K562 (cell line): ENCODE results near the gene SCG3. TPM values are rescaled to one million over a fixed set of nuclear protein-coding genes. Genes with fewer than 3 reads are reported as not detected.

Experiments used
- ATAC-seq: fragments of 200-7000 bp; cut with Tn5 transposase; 3 replicates; pipeline ENCODE4 v1.9.1; 2020; ENCODE audit warnings: moderate library complexity
- BruUV-seq: library from RNA; stranded (reverse); fragments of 400-500 nt; replicated peaks from 2 replicates; lab custom pipeline; 2021; lab: Mats Ljungman, UMichigan
- CTCF ChIA-PET: fragments of 300-600 bp; formaldehyde crosslinking; extraction: SDS; loops from one replicate; lab custom pipeline; 2021; ENCODE audit warnings: low intra/inter-chr PET ratio; lab: Yijun Ruan, JAX
- POLR2A ChIA-PET: fragments of 300-600, 350-650 bp; sonication (Branson Sonifier 250); formaldehyde crosslinking; extraction: SDS; loops from one replicate; lab custom pipeline; 2021; ENCODE audit warnings: antibody characterized with exemption, inconsistent platforms; lab: Yijun Ruan, JAX
- DNase-seq, 4 experiments: peaks; one replicate each; pipeline versions ENCODE4 v3.0.0 to v3.0.0-alpha.2; 2011 to 2018; ENCODE audit warnings: low spot score in 3 of 4, mixed read lengths in 3 of 4; ENCODE audit errors: extremely low read depth in 1 of 4
- FAIRE-seq: peaks from 2 replicates; lab custom pipeline; 2011; peaks lifted over from hg19 to GRCh38; lab: Jason Lieb, UNC
- H2AFZ ChIP-seq: 2 replicates; pipeline ENCODE4 v1.6.0; 2011; ENCODE audit warnings: low read depth, low read length, control low read depth, inconsistent platforms
- H3K27ac ChIP-seq: fragments of 200-600 bp; 3 replicates; pipeline ENCODE4 v1.8.0; 2011; ENCODE audit warnings: low read depth, mild to moderate bottlenecking, control low read depth, inconsistent platforms, low read length, moderate library complexity, mixed read lengths; ENCODE audit errors: extremely low read depth
- H3K27me3 ChIP-seq, 2 experiments: fragments of 300-600 bp in 1 of 2; 2 replicates in 1 of 2; 3 replicates in 1 of 2; pipeline versions ENCODE4 v1.6.0 to v1.8.0; 2011; ENCODE audit warnings: inconsistent platforms in 2 of 2, low read length in 2 of 2, mild to moderate bottlenecking in 1 of 2, mixed read lengths in 1 of 2, moderate library complexity in 1 of 2; ENCODE audit not compliant: control insufficient read depth in 2 of 2, insufficient read depth in 2 of 2
- H3K36me3 ChIP-seq: fragments of 300-600 bp; 3 replicates; pipeline ENCODE4 v1.8.0; 2011; ENCODE audit warnings: mild to moderate bottlenecking, low read length, inconsistent platforms; ENCODE audit not compliant: control insufficient read depth, insufficient read depth
- H3K4me1 ChIP-seq, 2 experiments: fragments of 200-600 bp in 1 of 2; replicated peaks in 1 of 2; 2 replicates in 1 of 2; 3 replicates in 1 of 2; pipeline versions ENCODE4 v1.5.1 to v1.8.0; 2011; ENCODE audit warnings: inconsistent platforms in 2 of 2, low read length in 2 of 2, mild to moderate bottlenecking in 1 of 2, mixed read lengths in 1 of 2, moderate library complexity in 1 of 2; ENCODE audit not compliant: control insufficient read depth in 2 of 2, insufficient read depth in 2 of 2
- H3K4me2 ChIP-seq: 2 replicates; pipeline ENCODE4 v1.6.1; 2011; ENCODE audit warnings: low read length, control low read depth, inconsistent platforms, mixed read lengths; ENCODE audit not compliant: insufficient read depth
- H3K4me3 ChIP-seq: fragments of 200-600 bp; sonication (generic), shearing (Covaris generic); 2 replicates; pipeline ENCODE4 v1.5.1; 2016; ENCODE audit warnings: control low read depth, inconsistent platforms
- H3K79me2 ChIP-seq: fragments of 200-600 bp; 3 replicates; pipeline ENCODE4 v1.8.0; 2011; ENCODE audit warnings: low read length, inconsistent platforms; ENCODE audit not compliant: control insufficient read depth, insufficient read depth
- H3K9ac ChIP-seq, 2 experiments: 2 replicates each; pipeline versions ENCODE4 v1.6.0 to v1.6.1; 2011; ENCODE audit warnings: low read depth in 2 of 2, low read length in 2 of 2, control low read depth in 1 of 2, inconsistent platforms in 1 of 2, mild to moderate bottlenecking in 1 of 2, mixed read lengths in 1 of 2; ENCODE audit not compliant: insufficient read depth in 1 of 2
- H3K9me1 ChIP-seq: one replicate; pipeline ENCODE4 v1.6.0; 2011; ENCODE audit warnings: inconsistent platforms, mild to moderate bottlenecking, low read length, moderate library complexity; ENCODE audit not compliant: control insufficient read depth, insufficient read depth
- H3K9me3 ChIP-seq: replicated peaks from 2 replicates; pipeline ENCODE4 v1.5.1; 2011; ENCODE audit warnings: low read depth, low read length, inconsistent platforms; ENCODE audit not compliant: control insufficient read depth, insufficient read depth
- H4K20me1 ChIP-seq: replicated peaks from 2 replicates; pipeline ENCODE4 v1.6.1; 2011; ENCODE audit warnings: low read length, inconsistent platforms, mixed read lengths; ENCODE audit not compliant: control insufficient read depth, insufficient read depth
- CEBPB ChIP-seq: fragments of 450-650 bp; IDR thresholded peaks from 2 replicates; pipeline ENCODE4 v1.6.1; 2016; ENCODE audit warnings: missing genetic modification characterization, missing compliant biosample characterization
- CEBPG ChIP-seq, 3 experiments: fragments of 200-800 bp in 1 of 3; sonication (Bioruptor generic) in 1 of 3; sonication (generic) in 1 of 3; formaldehyde crosslinking in 1 of 3; IDR thresholded peaks in 2 of 3; conservative IDR thresholded peaks in 1 of 3; 2 replicates each; pipeline versions ENCODE4 v1.6.1 to v1.8.0; 2016 to 2022; ENCODE audit warnings: missing compliant biosample characterization in 2 of 3, missing genetic modification characterization in 2 of 3, mild to moderate bottlenecking in 1 of 3, missing genetic modification reagents in 1 of 3
- ELF1 ChIP-seq: fragments of 200-800 bp; sonication (Bioruptor generic); IDR thresholded peaks from 2 replicates; pipeline ENCODE4 v1.6.1; 2016; ENCODE audit warnings: missing genetic modification characterization, missing compliant biosample characterization
- KLF10 ChIP-seq: fragments of 250-450 bp; sonication (Bioruptor Pico); IDR thresholded peaks from 2 replicates; pipeline ENCODE4 v1.6.1; 2021; ENCODE audit warnings: matching md5 sums
- LCOR ChIP-seq: sonication (generic); formaldehyde crosslinking; IDR thresholded peaks from 2 replicates; pipeline ENCODE4 v1.8.0; 2022; ENCODE audit warnings: mild to moderate bottlenecking, missing genetic modification reagents
- MXI1 ChIP-seq: IDR thresholded peaks from 2 replicates; pipeline ENCODE4 v1.6.1; 2011; ENCODE audit warnings: low read depth, mild to moderate bottlenecking, improper control_type of control experiment, low read length
- PHTF2 ChIP-seq: fragments of 250-450 bp; sonication (Bioruptor Pico); IDR thresholded peaks from 2 replicates; pipeline ENCODE4 v1.5.0; 2021; ENCODE audit warnings: mild to moderate bottlenecking
- SPI1 ChIP-seq: IDR thresholded peaks from 2 replicates; pipeline ENCODE4 v1.6.1; 2011; ENCODE audit warnings: low read depth, low read length, control low read depth, borderline replicate concordance
- SRSF3 ChIP-seq: fragments of 200-400 bp; formaldehyde crosslinking; IDR thresholded peaks from 2 replicates; pipeline ENCODE4 v1.6.1; 2016; ENCODE audit warnings: mild to moderate bottlenecking, low read length, moderate library complexity; ENCODE audit not compliant: insufficient read depth
- WHSC1 ChIP-seq: IDR thresholded peaks from one replicate; pipeline ENCODE4 v1.6.1; 2012; ENCODE audit warnings: low read length, control low read depth, inconsistent platforms
- ZFX ChIP-seq: sonication (generic); formaldehyde crosslinking; IDR thresholded peaks from 2 replicates; pipeline ENCODE4 v1.8.0; 2022; ENCODE audit warnings: mild to moderate bottlenecking, missing genetic modification reagents, moderate library complexity
- ZNF76 ChIP-seq: fragments of 250-450 bp; sonication (Bioruptor Pico); IDR thresholded peaks from 2 replicates; pipeline ENCODE4 v1.4.0; 2020; ENCODE audit warnings: mild to moderate bottlenecking, moderate library complexity, borderline replicate concordance
- WGBS: fragments of 100-300 bp; shearing (Covaris generic); methylation state at CpG from one replicate; pipeline ENCODE4 v1.1.6; 2016; ENCODE audit warnings: low coverage, mixed read lengths; ENCODE audit not compliant: insufficient coverage; ENCODE audit errors: missing lambda C conversion rate; 5-methylcytosine and 5-hydroxymethylcytosine counted together
- in situ Hi-C: fragments of 300-500 bp; cut with MboI; formaldehyde crosslinking; loops from 4 replicates; pipeline ENCODE4 v1.15.0; 2018; ENCODE audit warnings: inconsistent platforms, mixed read lengths
- intact Hi-C: fragments of 100-400 bp; cut with micrococcal nuclease; formaldehyde crosslinking; loops from 2 replicates; pipeline ENCODE4 v1.14.2; 2022
- polyA plus RNA-seq, 8 experiments: library from polyadenylated mRNA; depleted of rRNA in 4 of 8; stranded (reverse) in 5 of 8; unstranded in 3 of 8; fragments of >200 nt; fragmentation: Nextera tagmentation in 2 of 8; fragmentation: Illumina TruSeq in 1 of 8; extraction: Ambion mirVana in 2 of 8; extraction: Trizol in 1 of 8; gene quantifications; 2 replicates each; pipeline versions ENCODE4 v1.2.1 to v1.2.3, GENCODE V29; 2011 to 2014; ENCODE audit warnings: inconsistent platforms in 1 of 8, missing spikeins in 1 of 8
- total RNA-seq, 7 experiments: library from RNA; depleted of rRNA in 6 of 7; stranded (reverse); fragments of >200 nt in 6 of 7; fragmentation: Illumina TruSeq in 2 of 7; extraction: Trizol in 2 of 7; gene quantifications; 2 replicates each; pipeline versions ENCODE4 v1.2.1 to v1.2.3, GENCODE V29; 2011 to 2021; ENCODE audit warnings: low replicate concordance in 1 of 7
- TF ChIP-seq, protein P1 (sequence below): fragments of 450-650 bp; IDR thresholded peaks from 2 replicates; pipeline ENCODE4 v1.6.1; 2016; ENCODE audit warnings: borderline replicate concordance
- TF ChIP-seq, protein P2 (sequence below): fragments of 250-450 bp; sonication (Bioruptor Pico); IDR thresholded peaks from 2 replicates; pipeline ENCODE4 v1.6.1; 2021; ENCODE audit warnings: mild to moderate bottlenecking

SCG3 gene
- total and polyA plus RNA-seq, 9 of the 15 experiments (the other 6 are each of a cell fraction or from before 2014, with no cell fraction given) = 13.0 to 43.8 (median 21.0) TPM

DNA sequence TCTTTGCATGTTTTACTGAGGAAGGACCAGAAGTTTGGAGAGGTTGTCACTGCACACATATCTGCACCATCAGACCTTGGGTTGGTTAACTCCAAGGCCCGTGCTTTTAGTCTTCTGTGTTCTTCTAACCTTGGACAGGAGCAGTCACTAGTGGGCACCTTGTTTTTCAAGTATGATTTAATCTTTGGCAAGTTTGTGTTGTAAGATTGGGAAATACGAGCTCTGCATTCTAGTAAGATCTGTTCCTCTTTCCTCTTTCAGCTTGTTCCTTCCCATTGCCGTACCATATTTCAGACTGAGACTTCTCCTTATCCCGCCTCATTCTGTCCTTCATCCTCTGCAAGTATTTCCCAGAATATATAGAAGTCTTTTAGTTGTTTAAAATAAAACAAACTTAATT lies 75.2 kb downstream of the SCG3 start:
- no peaks in the 10 kb centered on the region for H4K20me1 ChIP-seq
- no peaks in the 10 kb centered on the region; the same call in 2 of the 3 replicates for H3K79me2 ChIP-seq
- intact Hi-C loops (no loop called here), in situ Hi-C loops (no loop called here)
- POLR2A ChIA-PET = interaction anchor here (0.7 to 1.0 kb wide), 3 partner anchors 14 to 117 kb away, joined by 3 to 4 read pairs (median 4); partner anchors contain the start of gene LYSMD2
- H3K36me3 ChIP-seq = no peaks in the 10 kb centered on the region; the same call in 1 of the 3 replicates
- peak in 1 of 4 experiments; percentile 32 for DNase-seq
- WGBS = 32% methylated on average over 4 of the region's 4 CpGs
- CTCF ChIA-PET = no interaction called here
- H3K27me3 ChIP-seq = no peaks in the 10 kb centered on the region; a peak in 1 of 5 replicates
- no peaks in the 10 kb centered on the region for H3K9me3 ChIP-seq
- no peak overlapping the region for H3K27ac ChIP-seq
- ATAC-seq = peak; percentile 26
- H3K9me1 ChIP-seq = no peaks in the 10 kb centered on the region
- H3K9ac ChIP-seq = no peak overlapping the region
- H3K4me2 ChIP-seq = no peak overlapping the region; the same call in 1 of the 2 replicates
- H3K4me3 ChIP-seq = no peak overlapping the region
- TF ChIP-seq LCOR (CRISPR knock-in tag) = no peak
- TF ChIP-seq CEBPB (tag) = peak; percentile 63
- TF ChIP-seq SPI1 = peak; percentile 8; the same call in 1 of the 2 replicates
- TF ChIP-seq CEBPG (CRISPR knock-in tag; IDR thresholded peaks at IDR 0.05) = no peak
- TF ChIP-seq CEBPG (tag; conservative IDR thresholded peaks at IDR 0.05 in 1 of 2, IDR thresholded peaks at IDR 0.05 in 1 of 2) = peak; percentile 42 to 44; a peak in 3 of 4 replicates
- TF ChIP-seq, all 486 proteins: peak for 3
- no TSS peak for BruUV-seq
- Histone ChIP-seq H2AFZ (peak overlapping the region; percentile 3; the same call in 1 of the 2 replicates), H3K4me1 (peaks cover 10 to 21% of the 10 kb centered on the region in 2 experiments; a peak in 4 of 5 replicates)
- no peak for FAIRE-seq

DNA sequence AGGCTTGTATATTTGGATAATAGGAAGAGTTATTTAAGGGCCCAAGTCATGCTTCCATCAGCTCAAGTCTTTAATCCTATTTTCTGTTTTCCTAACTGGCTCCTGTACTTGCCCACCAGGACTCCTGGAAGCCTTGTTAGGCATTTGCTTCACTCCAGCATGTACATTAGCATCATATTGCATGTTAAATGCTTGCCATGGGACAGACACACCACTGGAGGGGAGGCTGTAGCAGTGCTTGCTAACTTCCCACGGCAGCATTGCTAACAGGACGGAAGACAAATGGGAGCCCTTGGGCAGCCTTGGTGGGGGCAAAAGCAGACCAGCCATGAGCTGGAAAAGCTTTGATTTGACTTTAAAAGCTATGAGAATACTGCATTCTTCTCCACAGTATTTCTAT lies 76.1 kb downstream of the SCG3 start:
- intact Hi-C loops (no loop called here), in situ Hi-C loops (no loop called here)
- 84% methylated on average over 2 of the region's 2 CpGs for WGBS
- H3K4me2 ChIP-seq = no peak overlapping the region
- no peaks in the 10 kb centered on the region for H3K9me1 ChIP-seq
- H3K27me3 ChIP-seq = no peaks in the 10 kb centered on the region
- no peak overlapping the region for H2AFZ ChIP-seq
- H3K4me1 ChIP-seq = peaks cover 4 to 18% of the 10 kb centered on the region in 2 experiments; a peak in 4 of 5 replicates
- DNase-seq (no peak), ATAC-seq (no peak), FAIRE-seq (no peak)
- H3K79me2 ChIP-seq = no peaks in the 10 kb centered on the region
- CTCF ChIA-PET = no interaction called here
- no peaks in the 10 kb centered on the region; the same call in 1 of the 3 replicates for H3K36me3 ChIP-seq
- no peaks in the 10 kb centered on the region for H4K20me1 ChIP-seq
- no TSS peak for BruUV-seq
- POLR2A ChIA-PET = interaction anchor here (0.7 to 1.4 kb wide), 7 partner anchors 8 to 168 kb away, joined by 3 to 4 read pairs (median 3); no protein-coding TSS in a partner anchor
- no peak overlapping the region for H3K27ac ChIP-seq
- H3K4me3 ChIP-seq = no peak overlapping the region
- H3K9me3 ChIP-seq = no peaks in the 10 kb centered on the region
- no peak overlapping the region for H3K9ac ChIP-seq
- TF ChIP-seq ELF1 (tag) (no peak), ZFX (no peak), MXI1 (no peak), SRSF3 (no peak), PHTF2 (CRISPR knock-in tag) (no peak), WHSC1 (no peak), KLF10 (no peak), ZNF76 (CRISPR knock-in tag) (no peak)
- TF ChIP-seq, protein P1, sequence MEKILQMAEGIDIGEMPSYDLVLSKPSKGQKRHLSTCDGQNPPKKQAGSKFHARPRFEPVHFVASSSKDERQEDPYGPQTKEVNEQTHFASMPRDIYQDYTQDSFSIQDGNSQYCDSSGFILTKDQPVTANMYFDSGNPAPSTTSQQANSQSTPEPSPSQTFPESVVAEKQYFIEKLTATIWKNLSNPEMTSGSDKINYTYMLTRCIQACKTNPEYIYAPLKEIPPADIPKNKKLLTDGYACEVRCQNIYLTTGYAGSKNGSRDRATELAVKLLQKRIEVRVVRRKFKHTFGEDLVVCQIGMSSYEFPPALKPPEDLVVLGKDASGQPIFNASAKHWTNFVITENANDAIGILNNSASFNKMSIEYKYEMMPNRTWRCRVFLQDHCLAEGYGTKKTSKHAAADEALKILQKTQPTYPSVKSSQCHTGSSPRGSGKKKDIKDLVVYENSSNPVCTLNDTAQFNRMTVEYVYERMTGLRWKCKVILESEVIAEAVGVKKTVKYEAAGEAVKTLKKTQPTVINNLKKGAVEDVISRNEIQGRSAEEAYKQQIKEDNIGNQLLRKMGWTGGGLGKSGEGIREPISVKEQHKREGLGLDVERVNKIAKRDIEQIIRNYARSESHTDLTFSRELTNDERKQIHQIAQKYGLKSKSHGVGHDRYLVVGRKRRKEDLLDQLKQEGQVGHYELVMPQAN = no peak
- TF ChIP-seq, protein P2, sequence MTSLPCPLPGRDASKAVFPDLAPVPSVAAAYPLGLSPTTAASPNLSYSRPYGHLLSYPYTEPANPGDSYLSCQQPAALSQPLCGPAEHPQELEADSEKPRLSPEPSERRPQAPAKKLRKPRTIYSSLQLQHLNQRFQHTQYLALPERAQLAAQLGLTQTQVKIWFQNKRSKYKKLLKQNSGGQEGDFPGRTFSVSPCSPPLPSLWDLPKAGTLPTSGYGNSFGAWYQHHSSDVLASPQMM = no peak
